WTC11 (cell line): Measurements from ENCODE around the gene SIN3B.

ENCODE experiments used
- ESRRA ChIP-seq: sonication (generic); formaldehyde crosslinking; IDR thresholded peaks from 2 replicates; pipeline ENCODE4 v1.8.1; 2022; ENCODE audit warnings: mild to moderate bottlenecking, missing genetic modification reagents, borderline replicate concordance
- GABPB1 ChIP-seq: sonication (generic); formaldehyde crosslinking; IDR thresholded peaks from 2 replicates; pipeline ENCODE4 v1.8.1; 2023; ENCODE audit warnings: mild to moderate bottlenecking, missing genetic modification reagents
- NFATC4 ChIP-seq: fragments of 250-450 bp; sonication (Bioruptor Pico); IDR thresholded peaks from 2 replicates; pipeline ENCODE4 v1.9.0; 2021; ENCODE audit warnings: mild to moderate bottlenecking
- NFYB ChIP-seq: sonication (generic); formaldehyde crosslinking; conservative IDR thresholded peaks from 2 replicates; pipeline ENCODE4 v1.8.0; 2022; ENCODE audit warnings: low read depth, missing genetic modification reagents
- SMAD3 ChIP-seq: sonication (generic); formaldehyde crosslinking; IDR thresholded peaks from 2 replicates; pipeline ENCODE4 v1.8.0; 2022; ENCODE audit warnings: missing genetic modification reagents, mild to moderate bottlenecking, borderline replicate concordance
- TF ChIP-seq, protein P1 (sequence below): fragments of 200-600 bp; IDR thresholded peaks from 2 replicates; pipeline ENCODE4 v1.8.0; 2022; ENCODE audit warnings: antibody characterized with exemption
- TF ChIP-seq, protein P2 (sequence below): sonication (generic); formaldehyde crosslinking; IDR thresholded peaks from 2 replicates; pipeline ENCODE4 v1.8.1; 2023; ENCODE audit warnings: mild to moderate bottlenecking, missing genetic modification reagents
- TF ChIP-seq, protein P3 (sequence below): sonication (generic); formaldehyde crosslinking; conservative IDR thresholded peaks from 2 replicates; pipeline ENCODE4 v1.8.1; 2022; ENCODE audit warnings: mild to moderate bottlenecking, missing genetic modification reagents
- TF ChIP-seq, protein P4 (sequence below): sonication (generic); formaldehyde crosslinking; IDR thresholded peaks from 2 replicates; pipeline ENCODE4 v1.8.1; 2022; ENCODE audit warnings: low read depth, missing genetic modification reagents, borderline replicate concordance

DNA sequence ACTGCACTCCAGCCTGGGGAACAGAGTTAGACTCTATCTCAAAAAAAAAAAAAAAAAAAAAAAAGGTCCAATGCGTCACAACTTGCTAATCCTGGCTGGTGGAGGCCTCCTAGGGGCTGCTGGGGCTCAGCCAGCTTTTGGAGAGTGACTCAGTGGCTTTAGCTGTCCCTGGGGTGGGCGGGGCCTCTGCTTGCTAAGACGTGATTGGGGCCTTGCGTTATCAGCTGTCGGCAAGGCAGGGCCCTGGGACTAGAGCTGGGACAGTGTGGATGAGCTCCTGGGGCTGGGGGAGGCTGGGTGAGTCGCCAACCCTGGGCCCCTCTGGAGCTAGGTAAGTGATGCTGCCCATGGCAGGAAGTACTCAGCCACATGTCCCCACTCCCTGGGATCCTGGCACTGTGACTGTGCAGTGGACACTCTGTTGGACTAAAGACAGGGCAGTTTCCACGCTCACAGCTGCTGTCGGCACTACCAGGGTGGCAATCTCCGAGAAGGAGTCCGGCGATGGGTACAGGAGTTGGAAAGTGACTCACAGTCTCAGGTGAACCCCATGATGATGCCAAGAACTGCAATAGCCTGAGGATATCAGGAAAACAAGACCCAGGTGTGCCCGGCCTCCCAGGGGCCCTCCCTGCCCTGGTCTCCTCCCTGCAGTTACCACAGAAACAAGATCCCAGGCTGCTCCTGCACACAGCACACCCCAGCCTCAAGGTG lies 91.8 kb downstream of the SIN3B start:
- no peak for TF ChIP-seq NFATC4 (CRISPR knock-in tag)
- no peak for TF ChIP-seq ESRRA (CRISPR knock-in tag)
- TF ChIP-seq, protein P1, sequence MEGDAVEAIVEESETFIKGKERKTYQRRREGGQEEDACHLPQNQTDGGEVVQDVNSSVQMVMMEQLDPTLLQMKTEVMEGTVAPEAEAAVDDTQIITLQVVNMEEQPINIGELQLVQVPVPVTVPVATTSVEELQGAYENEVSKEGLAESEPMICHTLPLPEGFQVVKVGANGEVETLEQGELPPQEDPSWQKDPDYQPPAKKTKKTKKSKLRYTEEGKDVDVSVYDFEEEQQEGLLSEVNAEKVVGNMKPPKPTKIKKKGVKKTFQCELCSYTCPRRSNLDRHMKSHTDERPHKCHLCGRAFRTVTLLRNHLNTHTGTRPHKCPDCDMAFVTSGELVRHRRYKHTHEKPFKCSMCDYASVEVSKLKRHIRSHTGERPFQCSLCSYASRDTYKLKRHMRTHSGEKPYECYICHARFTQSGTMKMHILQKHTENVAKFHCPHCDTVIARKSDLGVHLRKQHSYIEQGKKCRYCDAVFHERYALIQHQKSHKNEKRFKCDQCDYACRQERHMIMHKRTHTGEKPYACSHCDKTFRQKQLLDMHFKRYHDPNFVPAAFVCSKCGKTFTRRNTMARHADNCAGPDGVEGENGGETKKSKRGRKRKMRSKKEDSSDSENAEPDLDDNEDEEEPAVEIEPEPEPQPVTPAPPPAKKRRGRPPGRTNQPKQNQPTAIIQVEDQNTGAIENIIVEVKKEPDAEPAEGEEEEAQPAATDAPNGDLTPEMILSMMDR = no peak
- no peak for TF ChIP-seq NFYB (CRISPR knock-in tag)
- TF ChIP-seq, protein P2, sequence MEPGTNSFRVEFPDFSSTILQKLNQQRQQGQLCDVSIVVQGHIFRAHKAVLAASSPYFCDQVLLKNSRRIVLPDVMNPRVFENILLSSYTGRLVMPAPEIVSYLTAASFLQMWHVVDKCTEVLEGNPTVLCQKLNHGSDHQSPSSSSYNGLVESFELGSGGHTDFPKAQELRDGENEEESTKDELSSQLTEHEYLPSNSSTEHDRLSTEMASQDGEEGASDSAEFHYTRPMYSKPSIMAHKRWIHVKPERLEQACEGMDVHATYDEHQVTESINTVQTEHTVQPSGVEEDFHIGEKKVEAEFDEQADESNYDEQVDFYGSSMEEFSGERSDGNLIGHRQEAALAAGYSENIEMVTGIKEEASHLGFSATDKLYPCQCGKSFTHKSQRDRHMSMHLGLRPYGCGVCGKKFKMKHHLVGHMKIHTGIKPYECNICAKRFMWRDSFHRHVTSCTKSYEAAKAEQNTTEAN = no peak
- TF ChIP-seq, protein P3, sequence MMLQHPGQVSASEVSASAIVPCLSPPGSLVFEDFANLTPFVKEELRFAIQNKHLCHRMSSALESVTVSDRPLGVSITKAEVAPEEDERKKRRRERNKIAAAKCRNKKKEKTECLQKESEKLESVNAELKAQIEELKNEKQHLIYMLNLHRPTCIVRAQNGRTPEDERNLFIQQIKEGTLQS (CRISPR knock-in tag) = no peak
- no peak for TF ChIP-seq SMAD3 (CRISPR knock-in tag)
- TF ChIP-seq, protein P4, sequence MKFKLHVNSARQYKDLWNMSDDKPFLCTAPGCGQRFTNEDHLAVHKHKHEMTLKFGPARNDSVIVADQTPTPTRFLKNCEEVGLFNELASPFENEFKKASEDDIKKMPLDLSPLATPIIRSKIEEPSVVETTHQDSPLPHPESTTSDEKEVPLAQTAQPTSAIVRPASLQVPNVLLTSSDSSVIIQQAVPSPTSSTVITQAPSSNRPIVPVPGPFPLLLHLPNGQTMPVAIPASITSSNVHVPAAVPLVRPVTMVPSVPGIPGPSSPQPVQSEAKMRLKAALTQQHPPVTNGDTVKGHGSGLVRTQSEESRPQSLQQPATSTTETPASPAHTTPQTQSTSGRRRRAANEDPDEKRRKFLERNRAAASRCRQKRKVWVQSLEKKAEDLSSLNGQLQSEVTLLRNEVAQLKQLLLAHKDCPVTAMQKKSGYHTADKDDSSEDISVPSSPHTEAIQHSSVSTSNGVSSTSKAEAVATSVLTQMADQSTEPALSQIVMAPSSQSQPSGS (CRISPR knock-in tag) = no peak
- no peak for TF ChIP-seq GABPB1 (CRISPR knock-in tag)
